ENCODE results near the gene AUTS2.

The AUTS2 gene

DNA sequence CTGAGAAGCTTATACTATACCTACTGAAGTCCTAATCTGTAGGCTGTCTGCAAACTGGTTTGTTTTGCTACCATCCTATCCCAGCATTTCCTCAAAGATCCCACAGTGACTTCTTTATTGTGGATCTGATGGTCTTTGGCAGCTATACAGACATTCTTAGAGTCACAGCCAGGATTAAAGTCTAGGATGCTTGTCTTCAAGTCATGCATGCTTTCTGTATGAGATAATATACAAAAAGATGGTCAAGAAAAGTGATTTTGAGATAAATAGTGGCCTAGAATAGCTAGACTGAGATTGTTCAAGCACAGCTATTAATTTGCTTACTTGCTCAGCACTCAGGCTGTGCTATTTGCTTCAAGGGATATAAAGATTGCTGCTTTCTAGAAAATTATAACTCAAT is 454.4 kb downstream of the AUTS2 start:
- H3K9me3 ChIP-seq (ENCODE audit: insufficient read depth, low read length), result no peaks in the 10 kb centered on the region
- no peaks in the 10 kb centered on the region for H3K36me3 ChIP-seq (ENCODE audit: insufficient read depth, insufficient read length, low read length)
- H3K27me3 ChIP-seq (ENCODE audit: insufficient read depth, insufficient read length), result no peaks in the 10 kb centered on the region
- no peak for TF ChIP-seq YY1 (IDR thresholded peaks at IDR 0.05; ENCODE audit: insufficient read depth, insufficient read length)
- TF ChIP-seq SUZ12 (IDR thresholded peaks at IDR 0.05; ENCODE audit: extremely low read depth, insufficient read depth, insufficient read length), result no peak
- TF ChIP-seq ZNF274 (IDR thresholded peaks at IDR 0.05; ENCODE audit: low read depth, low read length), result no peak
- H3K4me1 ChIP-seq (ENCODE audit: insufficient read depth, insufficient read length), result no peaks in the 10 kb centered on the region
- DNase-seq (ENCODE audit: low read depth, low spot score), result no peak
- H3K9ac ChIP-seq (ENCODE audit: insufficient read length, low read depth), result no peak overlapping the region
- no peak overlapping the region for H3K4me3 ChIP-seq (ENCODE audit: insufficient read length, low read depth)

GRCh38 chr7:70053421-70053820 is 455.1 kb downstream of the AUTS2 start:
- H3K9ac ChIP-seq (ENCODE audit: insufficient read length, low read depth), result no peak overlapping the region
- TF ChIP-seq SUZ12 (IDR thresholded peaks at IDR 0.05; ENCODE audit: extremely low read depth, insufficient read depth, insufficient read length) (no peak), ZNF274 (IDR thresholded peaks at IDR 0.05; ENCODE audit: low read depth, low read length) (no peak), YY1 (IDR thresholded peaks at IDR 0.05; ENCODE audit: insufficient read depth, insufficient read length) (no peak)
- H3K27me3 ChIP-seq (ENCODE audit: insufficient read depth, insufficient read length), result no peaks in the 10 kb centered on the region
- no peaks in the 10 kb centered on the region for H3K9me3 ChIP-seq (ENCODE audit: insufficient read depth, low read length)
- H3K36me3 ChIP-seq (ENCODE audit: insufficient read depth, insufficient read length, low read length), result no peaks in the 10 kb centered on the region
- H3K4me3 ChIP-seq (ENCODE audit: insufficient read length, low read depth), result no peak overlapping the region
- DNase-seq (ENCODE audit: low read depth, low spot score), result no peak
- no peaks in the 10 kb centered on the region for H3K4me1 ChIP-seq (ENCODE audit: insufficient read depth, insufficient read length)

- no peaks in the 10 kb centered on the region for H3K4me1 ChIP-seq (ENCODE audit: insufficient read depth, insufficient read length)
- H3K27me3 ChIP-seq (ENCODE audit: insufficient read depth, insufficient read length), result no peaks in the 10 kb centered on the region
- H3K36me3 ChIP-seq (ENCODE audit: insufficient read depth, insufficient read length, low read length), result no peaks in the 10 kb centered on the region
- TF ChIP-seq ZNF274 (IDR thresholded peaks at IDR 0.05; ENCODE audit: low read depth, low read length), result no peak
- no peak for TF ChIP-seq SUZ12 (IDR thresholded peaks at IDR 0.05; ENCODE audit: extremely low read depth, insufficient read depth, insufficient read length)
- TF ChIP-seq YY1 (IDR thresholded peaks at IDR 0.05; ENCODE audit: insufficient read depth, insufficient read length), result no peak
- DNase-seq (ENCODE audit: low read depth, low spot score), result no peak
- H3K9ac ChIP-seq (ENCODE audit: insufficient read length, low read depth), result no peak overlapping the region
- no peaks in the 10 kb centered on the region for H3K9me3 ChIP-seq (ENCODE audit: insufficient read depth, low read length)
- no peak overlapping the region for H3K4me3 ChIP-seq (ENCODE audit: insufficient read length, low read depth)
These were observed 455.7 kb downstream of the AUTS2 start for GRCh38 chr7:70053989-70054388.

GRCh38 chr7:70056363-70056762 is 458.1 kb downstream of the AUTS2 start:
- TF ChIP-seq ZNF274 (IDR thresholded peaks at IDR 0.05; ENCODE audit: low read depth, low read length) (no peak), YY1 (IDR thresholded peaks at IDR 0.05; ENCODE audit: insufficient read depth, insufficient read length) (no peak), SUZ12 (IDR thresholded peaks at IDR 0.05; ENCODE audit: extremely low read depth, insufficient read depth, insufficient read length) (no peak)
- Histone ChIP-seq H3K36me3 (ENCODE audit: insufficient read depth, insufficient read length, low read length) (no peaks in the 10 kb centered on the region), H3K9ac (ENCODE audit: insufficient read length, low read depth) (no peak overlapping the region), H3K4me1 (ENCODE audit: insufficient read depth, insufficient read length) (no peaks in the 10 kb centered on the region), H3K27me3 (ENCODE audit: insufficient read depth, insufficient read length) (no peaks in the 10 kb centered on the region), H3K9me3 (ENCODE audit: insufficient read depth, low read length) (no peaks in the 10 kb centered on the region), H3K4me3 (ENCODE audit: insufficient read length, low read depth) (no peak overlapping the region)
- DNase-seq (ENCODE audit: low read depth, low spot score), result no peak

GRCh38 chr7:70060298-70061068 is 462.2 kb downstream of the AUTS2 start:
- H3K9me3 ChIP-seq (ENCODE audit: insufficient read depth, low read length), result no peaks in the 10 kb centered on the region
- DNase-seq (ENCODE audit: low read depth, low spot score), result no peak
- TF ChIP-seq SUZ12 (IDR thresholded peaks at IDR 0.05; ENCODE audit: extremely low read depth, insufficient read depth, insufficient read length), result no peak
- TF ChIP-seq YY1 (IDR thresholded peaks at IDR 0.05; ENCODE audit: insufficient read depth, insufficient read length), result no peak
- TF ChIP-seq ZNF274 (IDR thresholded peaks at IDR 0.05; ENCODE audit: low read depth, low read length), result no peak

GRCh38 chr7:70063371-70063770 is 465.1 kb downstream of the AUTS2 start:
- DNase-seq (ENCODE audit: low read depth, low spot score), result no peak
- no peak overlapping the region for H3K4me3 ChIP-seq (ENCODE audit: insufficient read length, low read depth)

More at GRCh38 chr7:70060298-70061068, 462.2 kb downstream of the AUTS2 start:
- no peak overlapping the region for H3K4me3 ChIP-seq (ENCODE audit: insufficient read length, low read depth)
- H3K36me3 ChIP-seq (ENCODE audit: insufficient read depth, insufficient read length, low read length), result no peaks in the 10 kb centered on the region
- H3K4me1 ChIP-seq (ENCODE audit: insufficient read depth, insufficient read length), result no peaks in the 10 kb centered on the region
- peak overlapping the region; percentile 42 for H3K9ac ChIP-seq (ENCODE audit: insufficient read length, low read depth)
- H3K27me3 ChIP-seq (ENCODE audit: insufficient read depth, insufficient read length), result no peaks in the 10 kb centered on the region

GRCh38 chr7:70063927-70064326 is 465.7 kb downstream of the AUTS2 start:
- TF ChIP-seq ZNF274 (IDR thresholded peaks at IDR 0.05; ENCODE audit: low read depth, low read length) (no peak), SUZ12 (IDR thresholded peaks at IDR 0.05; ENCODE audit: extremely low read depth, insufficient read depth, insufficient read length) (no peak), YY1 (IDR thresholded peaks at IDR 0.05; ENCODE audit: insufficient read depth, insufficient read length) (no peak)
- Histone ChIP-seq H3K4me3 (ENCODE audit: insufficient read length, low read depth) (no peak overlapping the region), H3K4me1 (ENCODE audit: insufficient read depth, insufficient read length) (no peaks in the 10 kb centered on the region), H3K36me3 (ENCODE audit: insufficient read depth, insufficient read length, low read length) (no peaks in the 10 kb centered on the region), H3K27me3 (ENCODE audit: insufficient read depth, insufficient read length) (no peaks in the 10 kb centered on the region), H3K9ac (ENCODE audit: insufficient read length, low read depth) (no peak overlapping the region), H3K9me3 (ENCODE audit: insufficient read depth, low read length) (no peaks in the 10 kb centered on the region)
- no peak for DNase-seq (ENCODE audit: low read depth, low spot score)

More at GRCh38 chr7:70063371-70063770, 465.1 kb downstream of the AUTS2 start:
- H3K4me1 ChIP-seq (ENCODE audit: insufficient read depth, insufficient read length), result no peaks in the 10 kb centered on the region
- H3K9ac ChIP-seq (ENCODE audit: insufficient read length, low read depth), result no peak overlapping the region
- H3K36me3 ChIP-seq (ENCODE audit: insufficient read depth, insufficient read length, low read length), result no peaks in the 10 kb centered on the region
- no peak for TF ChIP-seq YY1 (IDR thresholded peaks at IDR 0.05; ENCODE audit: insufficient read depth, insufficient read length)
- TF ChIP-seq SUZ12 (IDR thresholded peaks at IDR 0.05; ENCODE audit: extremely low read depth, insufficient read depth, insufficient read length), result no peak
- no peak for TF ChIP-seq ZNF274 (IDR thresholded peaks at IDR 0.05; ENCODE audit: low read depth, low read length)
- H3K27me3 ChIP-seq (ENCODE audit: insufficient read depth, insufficient read length), result no peaks in the 10 kb centered on the region
- H3K9me3 ChIP-seq (ENCODE audit: insufficient read depth, low read length), result no peaks in the 10 kb centered on the region
